Panc1 (cell line): Measurements from ENCODE around the gene GCSAM. TPM values are rescaled to one million over a fixed set of nuclear protein-coding genes. Genes with fewer than 3 reads are reported as not detected.

Source experiments
- ATAC-seq: fragments of 200-7000 bp; cut with Tn5 transposase; 2 replicates; pipeline ENCODE4 v1.9.1; 2020; ENCODE audit warnings: mild to moderate bottlenecking, moderate library complexity
- BruUV-seq: library from RNA; stranded (reverse); fragments of 400-500 nt; replicated peaks from 2 replicates; lab custom pipeline; 2021; lab: Mats Ljungman, UMichigan
- CTCF ChIA-PET: fragments of 300-600 bp; sonication (Branson Sonifier 250); formaldehyde crosslinking; loops from one replicate; lab custom pipeline; 2022; ENCODE audit warnings: antibody characterized with exemption; lab: Charles Lee
- POLR2A ChIA-PET: fragments of 300-600 bp; sonication (Branson Sonifier 250); formaldehyde crosslinking; loops from one replicate; lab custom pipeline; 2022; ENCODE audit warnings: antibody characterized with exemption; lab: Charles Lee
- DNase-seq: peaks from one replicate; pipeline ENCODE4 v3.0.0-alpha.2; 2010; ENCODE audit warnings: low read depth, low spot score
- H3K27ac ChIP-seq: 2 replicates; pipeline ENCODE4 v1.5.1; 2011; ENCODE audit warnings: mild to moderate bottlenecking, low read length, inconsistent platforms
- H3K27me3 ChIP-seq: fragments of 200-500 bp; sonication (Bioruptor generic); 2 replicates; pipeline ENCODE4 v1.6.0; 2014; ENCODE audit warnings: low read length, inconsistent platforms; ENCODE audit not compliant: control insufficient read depth, insufficient read depth
- H3K36me3 ChIP-seq: fragments of 200-500 bp; sonication (Bioruptor generic); 2 replicates; pipeline ENCODE4 v1.5.1; 2014; ENCODE audit warnings: inconsistent platforms, mild to moderate bottlenecking, low read length, moderate library complexity; ENCODE audit not compliant: control insufficient read depth, insufficient read depth
- H3K4me1 ChIP-seq: 2 replicates; pipeline ENCODE4 v1.5.1; 2011; ENCODE audit warnings: inconsistent platforms, mild to moderate bottlenecking, low read length, moderate library complexity; ENCODE audit not compliant: control insufficient read depth, insufficient read depth
- H3K4me3 ChIP-seq, 2 experiments: 2 replicates each; pipeline ENCODE4 v1.5.1; 2011 to 2012; ENCODE audit warnings: low read depth in 2 of 2, low read length in 2 of 2, mild to moderate bottlenecking in 2 of 2, inconsistent platforms in 1 of 2, moderate library complexity in 1 of 2
- H3K9me3 ChIP-seq: fragments of 200-500 bp; sonication (Bioruptor generic); 2 replicates; pipeline ENCODE4 v1.5.1; 2014; ENCODE audit warnings: low read depth, mild to moderate bottlenecking, inconsistent platforms, low read length, moderate library complexity; ENCODE audit not compliant: control insufficient read depth, insufficient read depth
- CTCF ChIP-seq: fragments of 450-650 bp; IDR thresholded peaks from 2 replicates; pipeline ENCODE4 v1.5.1; 2017; ENCODE audit warnings: mild to moderate bottlenecking
- POLR2AphosphoS5 ChIP-seq: IDR thresholded peaks from 2 replicates; pipeline ENCODE4 v1.6.1; 2012; ENCODE audit warnings: mild to moderate bottlenecking, low read depth, low read length, moderate library complexity
- SIN3A ChIP-seq: IDR thresholded peaks from 2 replicates; pipeline ENCODE4 v1.6.1; 2012; ENCODE audit warnings: low read depth, mild to moderate bottlenecking, low read length, moderate library complexity, borderline replicate concordance; ENCODE audit not compliant: insufficient read depth
- TCF7L2 ChIP-seq: IDR thresholded peaks from 2 replicates; pipeline ENCODE4 v1.6.1; 2011; ENCODE audit warnings: mild to moderate bottlenecking, low read depth, low read length, inconsistent platforms
- in situ Hi-C: cut with HindIII; loops from 2 replicates; pipeline ENCODE4 v1.10.0; 2016; ENCODE audit warnings: low sequenced_read_pairs, low pct_unique_long_range_greater_than_20kb
- intact Hi-C: fragments of 100-400 bp; cut with micrococcal nuclease; formaldehyde crosslinking; loops from one replicate; pipeline ENCODE4 v1.10.0; 2022; ENCODE audit not compliant: unreplicated experiment
- total RNA-seq: library from RNA; stranded (reverse); gene quantifications from one replicate; pipeline ENCODE4 v1.2.1, GENCODE V29; 2021; ENCODE audit not compliant: unreplicated experiment
- TF ChIP-seq, protein P1 (sequence below), 2 experiments: IDR thresholded peaks; 2 replicates each; pipeline ENCODE4 v1.6.1; 2011 to 2012; ENCODE audit warnings: low read depth in 2 of 2, control low read depth in 1 of 2, low read length in 1 of 2, mild to moderate bottlenecking in 1 of 2, moderate library complexity in 1 of 2; ENCODE audit not compliant: insufficient read depth in 1 of 2

GCSAM gene
- total RNA-seq, 1 experiment from 2014 or later, result 0.08 TPM

GRCh38 chr3:112175037-112175436, 42.0 kb upstream of the GCSAM start:
- intact Hi-C loops, result loop anchor here (10.0 kb wide), 1 partner anchor 70 kb away; no protein-coding TSS in a partner anchor
- ChIA-PET CTCF (no interaction called here), POLR2A (no interaction called here)

GRCh38 chr3:112171144-112171543, 38.1 kb upstream of the GCSAM start:
- TF ChIP-seq, protein P1, sequence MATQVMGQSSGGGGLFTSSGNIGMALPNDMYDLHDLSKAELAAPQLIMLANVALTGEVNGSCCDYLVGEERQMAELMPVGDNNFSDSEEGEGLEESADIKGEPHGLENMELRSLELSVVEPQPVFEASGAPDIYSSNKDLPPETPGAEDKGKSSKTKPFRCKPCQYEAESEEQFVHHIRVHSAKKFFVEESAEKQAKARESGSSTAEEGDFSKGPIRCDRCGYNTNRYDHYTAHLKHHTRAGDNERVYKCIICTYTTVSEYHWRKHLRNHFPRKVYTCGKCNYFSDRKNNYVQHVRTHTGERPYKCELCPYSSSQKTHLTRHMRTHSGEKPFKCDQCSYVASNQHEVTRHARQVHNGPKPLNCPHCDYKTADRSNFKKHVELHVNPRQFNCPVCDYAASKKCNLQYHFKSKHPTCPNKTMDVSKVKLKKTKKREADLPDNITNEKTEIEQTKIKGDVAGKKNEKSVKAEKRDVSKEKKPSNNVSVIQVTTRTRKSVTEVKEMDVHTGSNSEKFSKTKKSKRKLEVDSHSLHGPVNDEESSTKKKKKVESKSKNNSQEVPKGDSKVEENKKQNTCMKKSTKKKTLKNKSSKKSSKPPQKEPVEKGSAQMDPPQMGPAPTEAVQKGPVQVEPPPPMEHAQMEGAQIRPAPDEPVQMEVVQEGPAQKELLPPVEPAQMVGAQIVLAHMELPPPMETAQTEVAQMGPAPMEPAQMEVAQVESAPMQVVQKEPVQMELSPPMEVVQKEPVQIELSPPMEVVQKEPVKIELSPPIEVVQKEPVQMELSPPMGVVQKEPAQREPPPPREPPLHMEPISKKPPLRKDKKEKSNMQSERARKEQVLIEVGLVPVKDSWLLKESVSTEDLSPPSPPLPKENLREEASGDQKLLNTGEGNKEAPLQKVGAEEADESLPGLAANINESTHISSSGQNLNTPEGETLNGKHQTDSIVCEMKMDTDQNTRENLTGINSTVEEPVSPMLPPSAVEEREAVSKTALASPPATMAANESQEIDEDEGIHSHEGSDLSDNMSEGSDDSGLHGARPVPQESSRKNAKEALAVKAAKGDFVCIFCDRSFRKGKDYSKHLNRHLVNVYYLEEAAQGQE (IDR thresholded peaks at IDR 0.05; ENCODE audit: insufficient read depth in 1 of 2, low read depth in 2 of 2, low read length in 1 of 2), result no peak
- TF ChIP-seq SIN3A (no peak), CTCF (no peak), TCF7L2 (no peak), POLR2AphosphoS5 (no peak)
- ATAC-seq (no peak), DNase-seq (no peak)
- peaks cover 2% of the 10 kb centered on the region; the same call in 1 of the 2 replicates for H3K27me3 ChIP-seq
- intact Hi-C loops, result loop anchor here (10.0 kb wide), 1 partner anchor 74 kb away; no protein-coding TSS in a partner anchor
- in situ Hi-C loops, result no loop called here
- H3K4me1 ChIP-seq, result no peaks in the 10 kb centered on the region
- POLR2A ChIA-PET, result no interaction called here
- no peak overlapping the region for H3K27ac ChIP-seq
- no TSS peak for BruUV-seq
- H3K4me3 ChIP-seq, result no peak overlapping the region
- no peaks in the 10 kb centered on the region for H3K9me3 ChIP-seq
- CTCF ChIA-PET, result interaction anchor here (0.6 kb wide), 1 partner anchor 95 kb away, joined by 3 read pairs; no protein-coding TSS in a partner anchor
- no peaks in the 10 kb centered on the region for H3K36me3 ChIP-seq

More at GRCh38 chr3:112175037-112175436, 42.0 kb upstream of the GCSAM start:
- Histone ChIP-seq H3K27ac (no peak overlapping the region), H3K9me3 (no peaks in the 10 kb centered on the region), H3K4me1 (no peaks in the 10 kb centered on the region), H3K4me3 (no peak overlapping the region), H3K36me3 (no peaks in the 10 kb centered on the region), H3K27me3 (no peaks in the 10 kb centered on the region)
- DNase-seq (no peak), ATAC-seq (no peak)
- BruUV-seq, result no TSS peak
- TF ChIP-seq SIN3A (no peak), POLR2AphosphoS5 (no peak), TCF7L2 (no peak), CTCF (no peak)
- TF ChIP-seq, protein P1 (IDR thresholded peaks at IDR 0.05; ENCODE audit: insufficient read depth in 1 of 2, low read depth in 2 of 2, low read length in 1 of 2), result no peak
- in situ Hi-C loops, result no loop called here
